Measurements from ENCODE around the gene UBE2E2.

The UBE2E2 gene

DNA sequence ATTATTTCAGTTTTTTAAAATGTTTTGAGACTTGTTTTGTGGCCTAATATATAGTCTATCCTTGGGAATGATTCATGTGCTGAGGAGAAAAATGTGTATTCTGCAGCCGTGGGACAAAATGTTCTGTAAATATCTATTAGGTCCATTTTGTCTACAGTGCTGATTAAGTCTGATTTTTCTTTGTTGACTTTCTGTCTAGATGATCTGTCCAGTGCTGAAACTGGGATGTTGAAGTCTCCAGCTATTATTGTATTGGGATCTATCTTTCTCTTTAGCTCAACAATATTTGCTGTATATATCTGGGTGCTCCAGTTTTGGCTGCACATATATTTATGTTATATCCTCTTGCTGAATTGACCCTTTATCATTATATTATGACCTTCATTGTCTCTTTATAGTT, 85.2 kb downstream of the UBE2E2 start:
- no peak for DNase-seq

GRCh38 chr3:23288715-23289114, 85.6 kb downstream of the UBE2E2 start:
- DNase-seq = no peak

DNA sequence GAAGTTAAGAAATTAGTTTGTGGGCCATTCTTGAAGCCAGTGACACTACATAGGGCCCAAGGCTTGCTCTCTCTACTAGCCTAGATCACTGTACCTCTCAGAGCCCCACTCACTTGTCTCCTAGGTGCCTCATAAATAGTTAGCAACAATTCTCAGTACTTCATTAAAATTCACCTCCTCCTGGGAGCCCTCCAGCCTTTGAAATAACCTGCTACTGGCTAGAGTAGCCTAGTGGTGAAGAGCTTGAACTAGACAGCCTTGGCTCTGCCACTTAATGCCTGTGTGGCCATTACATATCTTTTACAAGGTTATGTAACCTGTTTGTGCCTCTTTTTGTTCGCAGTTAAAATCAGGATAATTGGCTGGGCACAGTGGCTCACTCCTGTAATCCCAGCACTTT, 89.3 kb downstream of the UBE2E2 start:
- no peak for DNase-seq

GRCh38 chr3:23294770-23295387, 91.8 kb downstream of the UBE2E2 start:
- DNase-seq = no peak

- DNase-seq = no peak
Measured at GRCh38 chr3:23301819-23302218, 98.7 kb downstream of the UBE2E2 start.

- no peak for DNase-seq
Measured at GRCh38 chr3:23302271-23302670, 99.1 kb downstream of the UBE2E2 start.

GRCh38 chr3:23303601-23304217, 100.6 kb downstream of the UBE2E2 start:
- no peak for DNase-seq

DNA sequence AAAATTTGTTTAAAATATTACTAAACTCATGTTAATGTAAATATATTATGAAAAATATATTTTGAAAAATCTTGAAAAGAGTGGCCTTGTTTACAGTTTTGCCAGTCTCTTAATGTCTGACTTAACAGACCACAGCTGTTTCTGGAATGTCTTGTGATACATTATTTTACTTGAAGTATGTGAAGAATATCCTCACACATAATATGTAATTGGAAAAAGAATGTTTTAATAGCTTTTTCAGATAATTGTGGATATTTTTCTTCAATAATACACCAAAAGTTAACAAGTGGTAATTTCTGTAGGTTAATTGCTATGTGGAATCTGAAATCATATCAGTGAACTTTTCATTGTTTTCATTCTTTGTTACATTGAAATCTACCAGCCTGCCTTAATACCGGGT, 101.3 kb downstream of the UBE2E2 start:
- DNase-seq = no peak

GRCh38 chr3:23308986-23309625, 106.0 kb downstream of the UBE2E2 start:
- no peak for DNase-seq

DNA sequence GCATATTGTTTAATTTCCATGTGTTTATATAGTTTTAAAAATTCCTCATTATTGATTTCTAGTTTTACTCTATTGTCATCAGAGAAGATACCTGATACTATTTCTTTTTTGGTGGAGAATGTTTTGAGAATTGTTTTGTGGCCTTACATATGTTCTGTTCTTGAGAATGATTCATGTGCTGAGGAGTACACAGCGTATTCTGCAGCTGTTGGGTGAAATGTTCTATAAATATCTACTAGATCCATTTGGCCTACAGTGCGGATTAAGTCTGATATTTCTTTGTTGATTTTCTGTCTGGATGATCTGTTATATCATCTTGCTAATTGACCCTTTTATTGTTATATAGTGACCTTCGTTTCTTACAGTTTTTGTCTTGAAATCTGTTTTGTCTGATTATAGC, 109.7 kb downstream of the UBE2E2 start:
- no peak for DNase-seq

GRCh38 chr3:23314981-23315762, 112.0 kb downstream of the UBE2E2 start:
- no peak for DNase-seq

- DNase-seq = no peak
Measured at GRCh38 chr3:23316924-23317323, 113.8 kb downstream of the UBE2E2 start.

DNA sequence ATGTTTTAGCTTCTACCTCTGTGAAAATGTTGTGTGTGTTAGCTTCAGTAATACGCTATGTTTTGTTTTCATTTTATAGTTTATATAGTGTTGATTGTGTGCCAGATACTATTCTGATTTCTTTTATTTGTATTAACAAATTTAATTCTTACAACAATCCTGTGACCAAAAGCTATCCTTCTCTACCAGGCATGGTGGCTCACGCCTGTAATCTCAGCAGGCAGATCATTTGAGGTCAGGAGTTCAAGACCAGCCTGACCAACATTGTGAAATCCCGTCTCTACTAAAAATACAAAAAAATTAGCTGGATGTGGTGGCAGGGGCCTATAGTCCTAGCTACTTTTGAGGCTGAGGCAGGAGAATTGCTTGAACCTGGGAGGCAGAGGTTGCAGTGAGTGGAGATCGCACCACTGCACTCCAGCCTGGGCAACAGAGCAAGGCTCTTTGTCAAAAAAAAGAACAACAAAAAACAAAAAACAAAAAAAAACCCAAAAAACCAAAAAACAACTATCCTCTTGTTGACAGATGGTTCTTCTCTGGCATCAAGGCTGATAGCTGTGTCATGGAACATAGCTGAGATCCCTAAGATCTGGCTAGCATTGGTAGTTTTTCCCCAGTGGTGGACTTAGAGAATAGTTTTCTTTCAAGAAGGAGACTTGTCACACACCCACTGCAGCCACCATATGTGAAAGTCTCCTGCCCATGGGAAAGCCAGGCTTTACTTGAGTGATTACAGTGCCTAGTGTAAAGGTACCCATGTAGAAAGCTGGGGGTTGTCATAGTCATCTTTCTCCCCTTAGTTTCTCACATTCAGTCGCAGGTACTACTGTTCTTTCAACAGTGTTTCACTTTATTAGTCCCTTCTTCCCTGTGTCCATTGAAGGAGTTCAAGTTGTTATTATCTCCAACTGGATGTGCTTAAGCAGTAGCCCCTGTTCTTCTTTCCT, 116.5 kb downstream of the UBE2E2 start:
- no peak for DNase-seq

DNA sequence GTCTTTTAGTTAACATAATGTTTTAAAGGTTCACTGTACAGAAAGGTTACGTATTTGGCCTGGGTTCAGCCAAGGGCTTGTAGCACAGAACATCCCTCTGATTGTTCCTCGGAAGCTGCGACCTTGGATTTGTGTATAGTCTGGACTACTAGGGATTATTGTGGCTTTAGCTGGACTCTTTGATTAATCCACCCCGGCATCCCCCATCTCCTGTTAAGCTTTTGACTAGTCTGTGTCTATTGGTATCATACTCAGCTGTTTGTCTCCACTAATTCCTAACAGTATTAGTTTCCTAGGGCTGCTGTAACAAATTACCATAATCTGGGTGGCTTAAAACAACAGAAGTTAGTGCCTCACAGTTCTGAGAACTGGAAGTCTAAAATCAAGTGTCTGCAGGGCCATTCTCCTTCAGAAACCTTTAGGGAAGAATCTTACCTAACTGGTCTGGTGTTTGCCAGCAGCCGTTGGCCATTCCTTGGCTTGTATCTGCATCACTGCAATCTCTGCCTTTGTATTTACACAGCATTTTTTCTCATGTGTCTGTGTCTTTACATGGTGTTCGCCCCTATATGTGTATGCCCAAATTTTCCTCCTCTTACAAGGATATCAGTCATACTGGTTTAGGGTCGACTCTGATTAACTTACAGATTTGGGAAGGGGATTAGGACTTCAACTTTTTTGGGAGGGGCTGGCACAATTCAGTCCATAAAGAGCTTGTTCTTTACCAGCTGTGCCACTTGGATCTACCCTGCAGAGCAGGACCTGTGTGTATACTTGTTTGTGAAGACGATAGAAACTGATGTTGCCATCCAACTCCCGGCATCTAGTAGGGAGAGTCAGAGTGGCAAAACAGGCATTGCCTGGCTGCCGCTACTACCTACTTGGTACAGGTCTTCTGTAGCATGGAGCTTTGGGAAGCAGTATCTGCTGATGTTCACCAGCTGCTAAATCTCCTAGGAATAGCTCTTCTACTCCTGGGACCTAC, 117.8 kb downstream of the UBE2E2 start:
- no peak for DNase-seq

- DNase-seq = no peak
Measured at GRCh38 chr3:23324745-23325144, 121.6 kb downstream of the UBE2E2 start.

- no peak for DNase-seq
Measured at GRCh38 chr3:23325466-23326065, 122.4 kb downstream of the UBE2E2 start.

GRCh38 chr3:23329471-23330105, 126.5 kb downstream of the UBE2E2 start:
- no peak for DNase-seq

GRCh38 chr3:23330568-23330967, 127.4 kb downstream of the UBE2E2 start:
- DNase-seq = no peak

DNA sequence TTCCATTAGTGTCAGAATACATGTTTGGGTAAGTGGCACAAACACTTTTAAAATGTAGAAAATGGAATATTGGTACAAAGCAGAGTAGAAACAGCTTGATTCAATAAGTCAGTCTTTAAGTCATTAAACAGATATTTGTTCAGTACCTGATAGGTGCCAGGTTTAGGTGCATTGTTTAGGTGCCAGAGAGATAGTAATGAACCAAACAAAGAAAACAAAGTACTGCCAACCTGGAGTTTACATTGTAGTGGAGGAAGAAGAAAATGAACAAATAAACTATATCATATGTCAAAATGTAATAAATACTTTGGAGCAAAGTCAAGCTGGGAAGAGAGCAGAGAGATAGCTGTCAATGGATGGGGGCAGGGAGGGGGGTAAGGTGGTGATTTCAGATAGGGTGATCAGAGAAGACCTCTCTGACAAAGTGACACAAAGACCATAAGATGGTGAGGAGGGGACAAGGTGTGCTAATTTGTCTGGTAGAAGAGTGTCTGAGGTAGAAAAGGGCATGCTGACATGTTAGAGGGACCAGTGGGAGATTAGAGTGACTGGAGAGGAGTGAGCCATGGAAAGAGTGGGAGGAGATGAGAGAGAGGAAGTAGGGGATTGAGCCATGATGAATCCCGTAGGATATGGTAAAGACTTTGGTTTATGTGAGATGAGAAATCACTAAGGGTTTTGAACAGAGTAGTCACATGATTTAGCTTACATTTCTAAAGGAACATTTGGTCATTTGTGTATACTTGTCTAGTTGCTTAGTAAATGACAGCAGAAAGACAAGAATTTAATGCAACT, 128.2 kb downstream of the UBE2E2 start:
- no peak for DNase-seq
